BE2C (cell line): ENCODE data around the gene TSKU.
A peak's percentile ranks its signal among the peaks of the same experiment; 100 is the strongest.
"Not testable (repeated sequence)": the region's sequence is repeated elsewhere in the genome, so short reads cannot be mapped to it uniquely, and the experiment has no call there.

ENCODE experiments used
- DNase-seq: peaks from one replicate; pipeline ENCODE4 v3.0.0-alpha.2; 2020
- H3K27me3 ChIP-seq: fragments of 250-450 bp; sonication (Bioruptor Pico); 2 replicates; pipeline ENCODE4 v1.5.1; 2020; ENCODE audit warnings: mild to moderate bottlenecking
- H3K36me3 ChIP-seq: fragments of 250-450 bp; sonication (Bioruptor Pico); 2 replicates; pipeline ENCODE4 v1.5.1; 2020; ENCODE audit warnings: mild to moderate bottlenecking
- H3K4me1 ChIP-seq: fragments of 250-450 bp; sonication (Bioruptor Pico); 2 replicates; pipeline ENCODE4 v1.5.1; 2020
- H3K4me3 ChIP-seq: 2 replicates; pipeline ENCODE4 v1.5.1; 2011; ENCODE audit warnings: low read depth, low read length
- H3K9me3 ChIP-seq: fragments of 250-450 bp; sonication (Bioruptor Pico); 2 replicates; pipeline ENCODE4 v1.5.1; 2020
- TF ChIP-seq, protein P1 (sequence below): IDR thresholded peaks from 2 replicates; pipeline ENCODE4 v1.5.1; 2012; ENCODE audit warnings: mild to moderate bottlenecking, low read depth, low read length

The TSKU gene

DNA sequence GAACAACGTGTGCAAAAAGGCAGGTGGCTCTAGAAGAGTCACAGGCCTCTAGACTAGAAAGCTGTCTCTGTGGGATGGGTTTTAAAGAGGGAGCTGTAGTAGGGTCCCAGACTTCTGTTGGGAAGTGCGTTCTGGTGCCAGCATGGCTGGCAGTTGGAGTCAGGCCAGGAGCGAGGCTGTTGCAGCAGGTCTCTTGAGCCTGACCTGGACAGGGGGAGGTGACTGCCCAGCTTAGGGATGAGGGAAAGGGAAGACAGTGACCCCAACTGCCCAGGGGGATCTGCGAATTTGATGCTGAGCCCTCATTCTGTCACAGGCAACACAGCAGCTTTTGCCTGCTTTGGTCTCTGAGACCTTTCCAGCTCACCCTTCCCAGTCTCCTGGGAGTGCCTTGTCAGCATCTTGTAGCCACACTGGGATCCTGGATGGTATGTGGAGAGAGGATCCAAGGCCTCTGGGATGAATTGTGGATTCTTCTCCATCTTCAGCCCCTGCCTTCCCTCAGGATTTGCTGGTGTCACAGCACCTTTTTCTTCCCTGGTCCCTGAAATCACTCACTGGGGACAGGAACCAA, 3.4 kb downstream of the TSKU start:
- Histone ChIP-seq H3K4me3 (no peak overlapping the region), H3K36me3 (peaks cover 12% of the 10 kb centered on the region), H3K9me3 (no peaks in the 10 kb centered on the region), H3K4me1 (peaks cover 24% of the 10 kb centered on the region), H3K27me3 (no peaks in the 10 kb centered on the region)
- TF ChIP-seq, protein P1, sequence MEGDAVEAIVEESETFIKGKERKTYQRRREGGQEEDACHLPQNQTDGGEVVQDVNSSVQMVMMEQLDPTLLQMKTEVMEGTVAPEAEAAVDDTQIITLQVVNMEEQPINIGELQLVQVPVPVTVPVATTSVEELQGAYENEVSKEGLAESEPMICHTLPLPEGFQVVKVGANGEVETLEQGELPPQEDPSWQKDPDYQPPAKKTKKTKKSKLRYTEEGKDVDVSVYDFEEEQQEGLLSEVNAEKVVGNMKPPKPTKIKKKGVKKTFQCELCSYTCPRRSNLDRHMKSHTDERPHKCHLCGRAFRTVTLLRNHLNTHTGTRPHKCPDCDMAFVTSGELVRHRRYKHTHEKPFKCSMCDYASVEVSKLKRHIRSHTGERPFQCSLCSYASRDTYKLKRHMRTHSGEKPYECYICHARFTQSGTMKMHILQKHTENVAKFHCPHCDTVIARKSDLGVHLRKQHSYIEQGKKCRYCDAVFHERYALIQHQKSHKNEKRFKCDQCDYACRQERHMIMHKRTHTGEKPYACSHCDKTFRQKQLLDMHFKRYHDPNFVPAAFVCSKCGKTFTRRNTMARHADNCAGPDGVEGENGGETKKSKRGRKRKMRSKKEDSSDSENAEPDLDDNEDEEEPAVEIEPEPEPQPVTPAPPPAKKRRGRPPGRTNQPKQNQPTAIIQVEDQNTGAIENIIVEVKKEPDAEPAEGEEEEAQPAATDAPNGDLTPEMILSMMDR, result no peak
- DNase-seq, result no peak

DNA sequence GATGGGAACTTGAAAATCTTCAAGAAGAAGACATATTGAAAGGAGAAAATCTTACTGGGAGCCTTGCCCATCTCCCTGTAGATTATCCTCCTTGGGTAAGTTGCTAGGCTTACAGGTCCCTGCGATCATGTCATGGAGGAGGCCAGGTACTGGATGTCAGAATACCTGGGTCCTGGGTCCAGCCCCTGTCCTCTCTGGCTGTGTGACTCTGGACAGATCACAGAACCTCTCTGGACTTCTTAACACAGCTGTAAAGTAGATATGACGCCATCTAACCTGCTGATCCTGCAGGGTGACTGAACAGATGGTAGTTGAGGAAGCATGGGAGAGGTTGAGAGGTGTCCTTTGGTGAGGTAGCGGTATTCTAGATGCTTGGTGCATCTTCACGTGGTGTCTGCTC, 4.1 kb downstream of the TSKU start:
- H3K36me3 ChIP-seq, result peaks cover 12% of the 10 kb centered on the region
- H3K4me1 ChIP-seq, result peaks cover 24% of the 10 kb centered on the region
- no peak for DNase-seq
- H3K27me3 ChIP-seq, result no peaks in the 10 kb centered on the region
- no peak overlapping the region for H3K4me3 ChIP-seq
- H3K9me3 ChIP-seq, result no peaks in the 10 kb centered on the region
- TF ChIP-seq, protein P1, result no peak

DNA sequence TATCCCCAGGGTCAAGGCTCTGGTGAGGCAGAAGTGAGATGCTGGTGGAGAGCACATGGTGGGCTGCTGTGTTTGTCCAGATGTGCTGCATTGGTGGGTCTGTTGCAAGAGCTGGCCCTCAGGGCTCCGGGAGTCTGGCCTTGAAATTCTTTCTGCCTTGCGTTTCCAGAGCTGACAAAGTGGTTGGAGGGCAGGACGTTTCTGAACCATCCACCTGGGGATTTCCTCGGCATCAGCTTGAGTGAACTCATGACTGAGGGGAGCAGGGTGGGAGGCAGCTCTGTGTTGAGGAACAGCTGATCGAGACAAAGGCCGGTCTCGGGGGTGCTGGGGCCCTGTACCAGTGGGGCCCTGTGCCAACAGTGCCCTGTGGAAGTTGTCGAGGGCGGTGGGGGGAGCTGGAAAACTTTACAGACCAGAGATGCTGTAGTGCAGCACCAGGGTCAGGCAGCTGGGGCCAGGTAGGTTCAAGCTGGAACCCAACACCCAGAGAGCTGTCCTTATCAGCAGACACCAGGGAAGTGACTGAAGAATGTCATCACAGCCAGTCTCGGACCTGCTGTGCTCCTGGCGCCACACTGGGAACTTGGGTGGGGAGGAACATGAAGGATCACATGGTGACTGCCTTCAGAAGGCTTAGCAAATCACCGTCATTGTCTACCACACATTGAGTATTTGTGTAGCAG, 4.9 kb downstream of the TSKU start:
- Histone ChIP-seq H3K9me3 (no peaks in the 10 kb centered on the region), H3K4me3 (no peak overlapping the region), H3K36me3 (peaks cover 12% of the 10 kb centered on the region), H3K27me3 (no peaks in the 10 kb centered on the region), H3K4me1 (peaks cover 25% of the 10 kb centered on the region)
- peak; percentile 56 for DNase-seq
- TF ChIP-seq, protein P1, result no peak

DNA sequence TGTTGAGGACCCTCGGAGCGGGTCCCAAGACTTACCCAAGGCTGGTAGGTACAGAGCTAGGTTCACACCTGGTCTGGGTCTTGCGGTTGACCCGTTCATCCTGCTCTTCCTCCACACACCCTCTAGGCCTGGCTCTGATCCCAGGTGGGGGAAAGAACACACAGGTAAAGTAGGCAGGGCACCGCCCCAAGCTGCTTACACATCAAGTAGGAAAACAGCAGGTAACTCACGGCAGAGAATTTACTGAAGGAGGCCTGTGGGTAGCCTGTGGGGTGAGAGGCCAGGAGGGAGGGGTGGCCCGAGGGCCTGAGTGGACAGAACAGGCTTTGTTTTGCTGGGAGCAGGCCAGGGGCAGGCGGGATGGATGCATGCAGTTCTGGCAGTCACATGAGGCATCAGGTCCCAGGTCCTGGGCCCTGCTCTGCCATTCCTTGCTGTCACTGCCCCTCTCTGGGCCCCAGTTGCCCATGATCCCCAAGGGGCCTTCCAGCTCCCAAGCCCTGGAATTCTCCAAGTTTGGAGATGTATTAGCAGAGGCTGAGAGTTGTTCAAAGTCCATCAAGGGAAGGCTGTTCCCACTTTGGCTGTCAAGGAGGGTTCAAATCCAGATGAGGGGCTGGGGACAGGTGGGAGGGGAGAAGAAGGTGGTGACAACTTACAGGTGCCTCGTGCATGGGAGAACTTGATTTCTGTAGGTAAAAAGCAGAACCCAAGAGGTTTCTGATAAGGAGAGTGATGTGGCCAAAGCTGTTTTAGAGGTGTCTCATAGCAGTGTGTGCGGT, 5.7 kb downstream of the TSKU start:
- Histone ChIP-seq H3K27me3 (no peaks in the 10 kb centered on the region), H3K36me3 (peaks cover 8% of the 10 kb centered on the region), H3K4me1 (peaks cover 26% of the 10 kb centered on the region), H3K4me3 (no peak overlapping the region), H3K9me3 (no peaks in the 10 kb centered on the region)
- TF ChIP-seq, protein P1, result no peak
- DNase-seq, result no peak

DNA sequence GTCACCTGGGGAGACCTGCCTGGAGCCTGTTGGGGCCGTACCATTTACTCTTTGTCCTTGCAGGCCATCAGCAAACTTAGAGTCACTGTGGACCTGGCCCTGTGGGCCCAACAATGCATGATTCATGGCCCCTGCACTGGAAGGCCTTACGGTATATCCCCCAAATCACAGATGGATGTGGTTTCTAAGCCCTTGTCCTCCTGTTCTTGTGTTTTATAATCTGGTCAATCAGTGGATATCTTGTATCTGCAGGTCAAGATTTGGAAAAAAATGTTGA, 6.2 kb downstream of the TSKU start:
- H3K27me3 ChIP-seq, result no peaks in the 10 kb centered on the region
- H3K4me3 ChIP-seq, result no peak overlapping the region
- TF ChIP-seq, protein P1, result no peak
- H3K4me1 ChIP-seq, result peaks cover 26% of the 10 kb centered on the region
- H3K9me3 ChIP-seq, result no peaks in the 10 kb centered on the region
- peaks cover 8% of the 10 kb centered on the region for H3K36me3 ChIP-seq
- no peak for DNase-seq

DNA sequence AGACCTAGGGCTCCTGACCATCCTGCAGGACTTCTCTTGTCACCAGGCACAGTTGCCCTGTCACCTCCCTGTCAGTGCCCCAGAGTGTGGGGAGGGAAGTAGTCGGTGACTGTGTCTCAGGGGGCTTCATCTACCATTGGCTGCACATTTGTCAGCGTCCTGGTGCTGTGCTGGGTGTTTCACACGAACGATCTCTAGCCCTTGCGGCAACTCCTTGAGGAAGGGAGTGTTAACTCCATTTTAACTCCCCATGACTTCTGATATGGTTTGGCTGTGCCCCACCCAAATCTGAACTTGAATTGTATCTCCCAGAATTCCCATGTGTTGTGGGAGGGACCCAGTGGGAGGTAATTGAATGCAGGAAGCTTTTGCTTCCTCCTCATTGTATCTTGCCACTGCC, 7.1 kb downstream of the TSKU start:
- Histone ChIP-seq H3K4me3 (no peak overlapping the region), H3K36me3 (peaks cover 8% of the 10 kb centered on the region), H3K27me3 (no peaks in the 10 kb centered on the region), H3K9me3 (no peaks in the 10 kb centered on the region), H3K4me1 (peaks cover 24% of the 10 kb centered on the region)
- DNase-seq, result no peak
- TF ChIP-seq, protein P1, result no peak

DNA sequence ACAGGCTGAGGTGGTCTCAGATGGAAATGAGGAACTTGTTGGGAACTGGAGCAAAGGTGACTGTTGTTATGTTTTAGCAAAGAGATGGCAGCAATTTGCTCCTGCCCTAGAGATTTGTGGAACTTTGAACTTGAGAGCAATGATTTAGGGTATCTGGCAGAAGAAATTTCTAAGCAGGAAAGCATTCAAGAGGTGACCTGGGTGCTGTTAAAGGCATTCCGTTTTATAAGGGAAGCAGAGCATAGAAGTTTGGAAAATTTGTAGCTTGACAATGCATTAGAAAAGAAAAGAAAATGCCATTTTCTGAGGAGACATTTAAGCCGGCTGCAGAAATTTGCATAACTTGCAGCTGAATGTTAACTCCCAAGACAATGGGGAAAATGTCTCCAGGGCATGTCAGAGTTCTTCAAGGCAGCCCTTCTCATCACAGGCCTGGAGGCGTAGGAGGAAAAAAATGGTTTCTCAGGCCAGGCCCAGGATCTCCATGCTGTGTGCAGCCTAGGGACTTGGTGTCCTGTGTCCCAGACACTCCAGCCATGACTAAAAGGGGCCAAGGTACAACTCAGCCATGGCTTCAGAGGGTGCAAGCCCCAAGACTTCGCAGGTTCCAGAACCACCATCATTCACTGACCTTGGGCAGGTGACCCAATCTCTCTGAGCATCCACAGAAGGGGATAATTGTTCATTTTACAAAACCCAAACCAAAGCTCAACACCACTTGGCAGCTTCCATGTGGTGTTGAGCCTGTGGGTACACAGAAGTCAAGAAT, 8.0 kb downstream of the TSKU start:
- H3K4me1 ChIP-seq, result peaks cover 21% of the 10 kb centered on the region
- H3K27me3 ChIP-seq, DNase-seq, H3K9me3 ChIP-seq, H3K4me3 ChIP-seq: not testable (repeated sequence)
- H3K36me3 ChIP-seq, result peaks cover 16% of the 10 kb centered on the region
